Calu3 (cell line): Measurements from ENCODE around the gene APMAP. TPM values are rescaled to one million over a fixed set of nuclear protein-coding genes. Genes with fewer than 3 reads are reported as not detected.
"Not testable (repeated sequence)": the region's sequence is repeated elsewhere in the genome, so short reads cannot be mapped to it uniquely, and the experiment has no call there.

Experiments used
- BruUV-seq: library from RNA; stranded (reverse); fragments of 400-500 nt; replicated peaks from 2 replicates; lab custom pipeline; 2021; lab: Mats Ljungman, UMichigan
- CTCF ChIA-PET: fragments of 300-600 bp; sonication (Branson Sonifier 250); formaldehyde crosslinking; loops from one replicate; lab custom pipeline; 2022; ENCODE audit warnings: antibody characterized with exemption; lab: Charles Lee
- DNase-seq: peaks from one replicate; pipeline ENCODE4 v3.0.0; 2022
- H3K27ac Mint-ChIP-seq: one replicate; pipeline ENCODE4 v1.8.0; 2022; ENCODE audit warnings: mixed read lengths; ENCODE audit not compliant: unreplicated experiment
- H3K27me3 Mint-ChIP-seq: one replicate; pipeline ENCODE4 v1.8.0; 2022; ENCODE audit warnings: mixed read lengths; ENCODE audit not compliant: unreplicated experiment
- H3K36me3 Mint-ChIP-seq: one replicate; pipeline ENCODE4 v1.8.0; 2022; ENCODE audit warnings: mild to moderate bottlenecking, moderate library complexity, mixed read lengths; ENCODE audit not compliant: insufficient read depth, unreplicated experiment
- H3K4me1 Mint-ChIP-seq: one replicate; pipeline ENCODE4 v1.8.0; 2022; ENCODE audit warnings: mild to moderate bottlenecking, low read depth, mixed read lengths; ENCODE audit not compliant: unreplicated experiment
- H3K4me3 Mint-ChIP-seq: one replicate; pipeline ENCODE4 v1.8.0; 2022; ENCODE audit warnings: mild to moderate bottlenecking, low read depth, moderate library complexity, mixed read lengths; ENCODE audit not compliant: unreplicated experiment
- H3K9me3 Mint-ChIP-seq: one replicate; pipeline ENCODE4 v1.8.0; 2022; ENCODE audit warnings: low read depth, mixed read lengths; ENCODE audit not compliant: unreplicated experiment
- intact Hi-C: fragments of 100-400 bp; cut with micrococcal nuclease; formaldehyde crosslinking; loops from one replicate; pipeline ENCODE4 v1.10.0; 2022; ENCODE audit not compliant: unreplicated experiment
- total RNA-seq: library from RNA; stranded (reverse); gene quantifications from 2 replicates; pipeline ENCODE4 v1.2.3, GENCODE V29; 2022
- TF ChIP-seq, protein P1 (sequence below): fragments of 200-600 bp; IDR thresholded peaks from one replicate; pipeline ENCODE4 v1.8.0; 2022; ENCODE audit warnings: antibody characterized with exemption; ENCODE audit not compliant: unreplicated experiment

The APMAP gene
- total RNA-seq, 1 experiment from 2014 or later, result 30.7 TPM

DNA sequence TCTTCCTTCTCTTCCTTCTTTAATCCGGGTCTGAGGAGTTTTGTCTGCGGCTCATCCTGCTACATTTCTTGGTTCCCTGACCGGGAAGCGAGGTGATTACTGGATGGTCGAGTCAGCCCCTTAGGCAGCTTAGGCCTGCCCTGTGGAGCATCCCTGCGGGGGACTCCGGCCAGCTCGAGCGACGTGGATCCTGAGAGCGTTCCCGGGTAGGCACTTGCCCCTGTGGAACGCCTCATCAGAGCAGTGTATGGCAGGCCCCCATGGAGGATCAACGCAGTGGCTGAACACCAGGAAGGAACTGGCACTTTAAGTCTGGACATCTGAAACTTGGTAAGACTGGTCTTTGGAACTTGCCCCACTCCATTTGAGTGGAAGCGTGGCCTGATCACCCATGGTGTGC lies 72.9 kb downstream of the APMAP start:
- H3K27me3 Mint-ChIP-seq, H3K27ac Mint-ChIP-seq, H3K4me1 Mint-ChIP-seq, H3K4me3 Mint-ChIP-seq, H3K9me3 Mint-ChIP-seq, BruUV-seq, CTCF ChIA-PET, DNase-seq, H3K36me3 Mint-ChIP-seq: not testable (repeated sequence)
- intact Hi-C loops, result loop anchor here (5.0 kb wide), 1 partner anchor 817 kb away; no protein-coding TSS in a partner anchor

DNA sequence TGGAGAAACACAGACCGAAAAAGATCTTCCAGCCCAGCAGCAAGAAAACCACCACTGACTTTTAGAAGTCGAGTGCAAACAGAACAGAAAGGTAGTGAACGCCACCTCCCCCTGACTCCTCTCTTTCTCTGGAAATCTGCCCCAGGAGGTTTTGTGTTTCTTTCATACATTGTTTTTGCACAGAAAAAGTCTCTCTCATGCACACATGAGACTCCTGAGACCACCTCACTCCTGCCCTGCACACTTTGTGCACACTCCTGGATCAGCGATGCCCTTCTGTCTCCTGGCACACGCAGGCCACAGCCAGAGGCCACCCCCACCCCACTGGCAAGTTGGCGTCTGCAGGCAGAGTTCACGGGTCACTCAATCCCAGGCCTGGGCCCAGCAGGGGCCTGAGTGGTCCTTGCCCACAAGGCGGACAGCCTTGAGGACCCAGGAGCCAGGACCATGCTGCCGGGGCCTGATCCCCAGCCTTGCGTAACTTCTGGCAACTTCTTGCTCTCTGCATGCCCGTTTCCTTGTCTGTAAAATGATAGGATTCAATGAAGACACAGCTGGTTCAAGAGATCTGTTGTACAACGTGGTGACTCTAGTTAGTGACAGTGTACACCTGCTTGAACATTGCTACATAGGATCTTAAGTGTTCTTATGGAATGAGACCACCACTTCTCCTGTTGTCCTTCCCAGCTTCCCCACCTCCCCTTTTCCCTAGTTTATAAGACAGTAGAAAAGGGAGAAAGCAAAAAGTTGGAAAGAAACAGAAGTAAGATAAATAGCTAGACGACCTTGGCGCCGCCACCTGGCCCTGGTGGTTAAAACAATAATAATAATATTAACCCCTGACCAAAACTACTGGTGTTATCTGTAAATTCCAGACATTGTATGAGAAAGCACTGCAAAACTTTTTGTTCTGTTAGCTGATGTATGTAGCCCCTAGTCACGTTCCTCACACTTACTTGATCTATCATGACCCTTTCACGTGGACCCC lies 73.7 kb downstream of the APMAP start:
- intact Hi-C loops, result loop anchor here (5.0 kb wide), 1 partner anchor 817 kb away; no protein-coding TSS in a partner anchor
- H3K36me3 Mint-ChIP-seq, result no peaks in the 10 kb centered on the region
- H3K9me3 Mint-ChIP-seq, result no peaks in the 10 kb centered on the region
- BruUV-seq, result no TSS peak
- no peak overlapping the region for H3K4me3 Mint-ChIP-seq
- no peak for DNase-seq
- CTCF ChIA-PET, result no interaction called here
- TF ChIP-seq, protein P1, sequence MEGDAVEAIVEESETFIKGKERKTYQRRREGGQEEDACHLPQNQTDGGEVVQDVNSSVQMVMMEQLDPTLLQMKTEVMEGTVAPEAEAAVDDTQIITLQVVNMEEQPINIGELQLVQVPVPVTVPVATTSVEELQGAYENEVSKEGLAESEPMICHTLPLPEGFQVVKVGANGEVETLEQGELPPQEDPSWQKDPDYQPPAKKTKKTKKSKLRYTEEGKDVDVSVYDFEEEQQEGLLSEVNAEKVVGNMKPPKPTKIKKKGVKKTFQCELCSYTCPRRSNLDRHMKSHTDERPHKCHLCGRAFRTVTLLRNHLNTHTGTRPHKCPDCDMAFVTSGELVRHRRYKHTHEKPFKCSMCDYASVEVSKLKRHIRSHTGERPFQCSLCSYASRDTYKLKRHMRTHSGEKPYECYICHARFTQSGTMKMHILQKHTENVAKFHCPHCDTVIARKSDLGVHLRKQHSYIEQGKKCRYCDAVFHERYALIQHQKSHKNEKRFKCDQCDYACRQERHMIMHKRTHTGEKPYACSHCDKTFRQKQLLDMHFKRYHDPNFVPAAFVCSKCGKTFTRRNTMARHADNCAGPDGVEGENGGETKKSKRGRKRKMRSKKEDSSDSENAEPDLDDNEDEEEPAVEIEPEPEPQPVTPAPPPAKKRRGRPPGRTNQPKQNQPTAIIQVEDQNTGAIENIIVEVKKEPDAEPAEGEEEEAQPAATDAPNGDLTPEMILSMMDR, result no peak
- no peaks in the 10 kb centered on the region for H3K4me1 Mint-ChIP-seq
- no peak overlapping the region for H3K27ac Mint-ChIP-seq
- no peaks in the 10 kb centered on the region for H3K27me3 Mint-ChIP-seq

DNA sequence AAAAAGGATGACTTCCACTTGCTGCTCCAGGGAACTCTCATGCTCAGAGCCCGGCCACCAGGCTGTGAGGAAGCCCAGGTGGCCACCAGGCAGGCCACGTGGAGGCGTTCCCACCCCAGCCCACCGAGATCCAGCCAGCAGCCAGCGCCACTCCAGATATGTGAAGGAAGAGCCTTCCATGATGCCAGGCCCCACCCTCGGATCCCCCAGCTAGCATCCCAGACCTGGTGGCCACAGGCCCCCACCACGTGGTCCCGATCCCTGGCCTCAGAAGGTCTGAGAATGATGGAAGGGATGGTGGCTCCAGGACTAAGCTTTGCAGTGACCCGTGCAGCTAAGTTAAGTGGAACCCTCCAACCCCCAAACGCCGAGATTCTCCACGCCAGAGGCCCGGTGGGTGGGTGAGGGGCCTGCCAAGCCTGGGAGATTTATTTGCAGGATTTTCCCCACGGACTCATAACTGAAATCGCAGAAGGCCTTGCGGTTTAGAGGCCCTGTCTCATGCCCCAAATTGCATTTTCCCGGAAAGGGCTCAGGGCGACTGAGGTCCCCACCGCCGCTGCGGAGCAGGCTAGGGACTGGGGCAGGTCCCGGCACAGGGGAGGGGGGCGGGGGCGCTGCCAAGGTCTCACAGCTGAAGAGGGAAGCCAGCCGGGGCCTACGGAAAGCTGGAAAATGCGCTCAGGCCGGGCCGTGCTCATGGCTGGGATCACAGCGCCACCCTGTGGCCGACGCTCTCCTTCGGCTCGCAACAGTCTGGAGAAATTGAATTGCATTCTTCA lies 74.6 kb downstream of the APMAP start:
- Mint-ChIP-seq H3K27me3 (no peaks in the 10 kb centered on the region), H3K9me3 (no peaks in the 10 kb centered on the region), H3K36me3 (no peaks in the 10 kb centered on the region), H3K4me3 (no peak overlapping the region), H3K4me1 (no peaks in the 10 kb centered on the region), H3K27ac (no peak overlapping the region)
- TF ChIP-seq, protein P1, result peak; percentile 23
- CTCF ChIA-PET, result no interaction called here
- intact Hi-C loops, result loop anchor here (5.0 kb wide), 1 partner anchor 816 kb away; no protein-coding TSS in a partner anchor
- no TSS peak for BruUV-seq
- DNase-seq, result peak; percentile 19

DNA sequence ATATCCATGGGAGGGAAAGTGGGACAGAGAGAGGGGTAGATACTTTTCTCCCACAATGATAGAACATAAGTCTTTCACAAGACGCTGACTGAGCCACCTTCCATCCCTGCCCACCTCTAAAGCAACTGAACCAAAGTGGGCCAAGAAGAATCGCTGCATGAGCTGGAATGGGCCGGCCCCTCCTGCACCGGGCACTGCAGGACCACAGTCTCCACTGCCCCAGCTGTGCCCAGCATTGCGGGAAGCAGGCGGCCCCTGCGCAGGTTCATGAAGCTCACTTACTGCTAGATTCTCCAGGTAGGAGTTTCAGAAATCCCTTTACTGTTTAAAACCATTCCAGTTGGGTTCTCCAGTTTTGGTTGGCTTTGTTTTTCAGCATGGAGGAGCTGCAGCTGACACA lies 75.5 kb downstream of the APMAP start:
- CTCF ChIA-PET, result no interaction called here

More for the DNA sequence above, 75.5 kb downstream of the APMAP start:
- no peaks in the 10 kb centered on the region for H3K4me1 Mint-ChIP-seq
- no peaks in the 10 kb centered on the region for H3K27me3 Mint-ChIP-seq
- intact Hi-C loops, result loop anchor here (5.0 kb wide), 1 partner anchor 815 kb away; no protein-coding TSS in a partner anchor
- BruUV-seq, result no TSS peak
- TF ChIP-seq, protein P1, result no peak
- no peak overlapping the region for H3K27ac Mint-ChIP-seq
- no peak for DNase-seq
- H3K9me3 Mint-ChIP-seq, result no peaks in the 10 kb centered on the region
- H3K36me3 Mint-ChIP-seq, result no peaks in the 10 kb centered on the region
- no peak overlapping the region for H3K4me3 Mint-ChIP-seq
